Liver (tissue), 9 donors: ENCODE measurements around the gene CDT1. TPM values are rescaled to one million over a fixed set of nuclear protein-coding genes. Genes with fewer than 3 reads are reported as not detected.

Source experiments
- DNase-seq: peaks from one replicate; pipeline ENCODE4 v3.0.0-alpha.2; 2017; ENCODE audit warnings: low spot score
- H3K27ac ChIP-seq, 2 donors: one replicate each; pipeline ENCODE4 v1.7.0; 2013; ENCODE audit warnings: inconsistent platforms in 2 of 2, low read length in 2 of 2, control low read depth in 1 of 2, low read depth in 1 of 2, mild to moderate bottlenecking in 1 of 2
- H3K27me3 ChIP-seq, 4 donors: one replicate each; pipeline versions ENCODE4 v1.6.1 to v1.7.0; 2013; ENCODE audit warnings: low read length in 3 of 4, inconsistent platforms in 1 of 4, mild to moderate bottlenecking in 1 of 4, moderate library complexity in 1 of 4; ENCODE audit not compliant: control insufficient read depth in 4 of 4, insufficient read depth in 4 of 4
- H3K36me3 ChIP-seq, 4 donors: one replicate each; pipeline versions ENCODE4 v1.6.1 to v1.7.0; 2013; ENCODE audit warnings: low read length in 3 of 4, mild to moderate bottlenecking in 3 of 4, low read depth in 1 of 4, moderate library complexity in 1 of 4; ENCODE audit not compliant: control insufficient read depth in 4 of 4, insufficient read depth in 3 of 4
- H3K4me1 ChIP-seq, 4 donors: one replicate each; pipeline versions ENCODE4 v1.6.1 to v1.7.0; 2013; ENCODE audit warnings: low read length in 3 of 4, mild to moderate bottlenecking in 3 of 4, moderate library complexity in 1 of 4; ENCODE audit not compliant: control insufficient read depth in 4 of 4, insufficient read depth in 4 of 4
- H3K4me3 ChIP-seq, 3 donors: one replicate each; pipeline versions ENCODE4 v1.6.1 to v1.7.0; 2013; ENCODE audit warnings: low read length in 3 of 3, control low read depth in 1 of 3, low read depth in 1 of 3, mild to moderate bottlenecking in 1 of 3
- H3K9ac ChIP-seq, 2 donors: one replicate each; pipeline ENCODE4 v1.7.0; 2013; ENCODE audit warnings: low read length in 2 of 2, mild to moderate bottlenecking in 2 of 2, moderate library complexity in 2 of 2, control low read depth in 1 of 2, low read depth in 1 of 2
- H3K9me3 ChIP-seq, 4 donors: one replicate each; pipeline versions ENCODE4 v1.6.1 to v1.7.0; 2013; ENCODE audit warnings: low read length in 3 of 4; ENCODE audit not compliant: control insufficient read depth in 4 of 4
- ATF3 ChIP-seq: IDR thresholded peaks from 2 replicates; pipeline ENCODE4 v1.6.1; 2016; ENCODE audit warnings: antibody characterized with exemption
- CTCF ChIP-seq: fragments of 150-350 bp; IDR thresholded peaks from 2 replicates; pipeline ENCODE4 v1.5.1; 2017; ENCODE audit warnings: improper control_type of control experiment, low read depth, low read length; ENCODE audit not compliant: missing input control
- FOXA1 ChIP-seq: IDR thresholded peaks from 2 replicates; pipeline ENCODE4 v1.6.1; 2016; ENCODE audit warnings: antibody characterized with exemption
- FOXA2 ChIP-seq: IDR thresholded peaks from 2 replicates; pipeline ENCODE4 v1.6.1; 2016; ENCODE audit warnings: antibody characterized with exemption
- GABPA ChIP-seq, 2 donors: IDR thresholded peaks in 1 of 2; conservative IDR thresholded peaks in 1 of 2; 2 replicates each; pipeline ENCODE4 v1.6.1; 2016; ENCODE audit warnings: antibody characterized with exemption in 2 of 2, mild to moderate bottlenecking in 1 of 2, moderate library complexity in 1 of 2
- HNF4A ChIP-seq, 2 donors: conservative IDR thresholded peaks; 2 replicates each; pipeline ENCODE4 v1.6.1; 2016; ENCODE audit warnings: antibody characterized with exemption in 2 of 2, mild to moderate bottlenecking in 2 of 2
- HNF4G ChIP-seq: IDR thresholded peaks from 2 replicates; pipeline ENCODE4 v1.6.1; 2016; ENCODE audit warnings: antibody characterized with exemption
- JUND ChIP-seq, 2 donors: IDR thresholded peaks; 2 replicates each; pipeline ENCODE4 v1.6.1; 2016; ENCODE audit warnings: antibody characterized with exemption in 2 of 2
- MAX ChIP-seq: IDR thresholded peaks from 2 replicates; pipeline ENCODE4 v1.6.1; 2016; ENCODE audit warnings: antibody characterized with exemption
- NR2F2 ChIP-seq: IDR thresholded peaks from 2 replicates; pipeline ENCODE4 v1.6.1; 2016; ENCODE audit warnings: antibody characterized with exemption
- RAD21 ChIP-seq, 2 donors: IDR thresholded peaks; 2 replicates each; pipeline ENCODE4 v1.6.1; 2016; ENCODE audit warnings: antibody characterized with exemption in 2 of 2, mild to moderate bottlenecking in 2 of 2
- REST ChIP-seq: IDR thresholded peaks from 2 replicates; pipeline ENCODE4 v1.6.1; 2016; ENCODE audit warnings: antibody characterized with exemption, mild to moderate bottlenecking
- RXRA ChIP-seq, 2 donors: IDR thresholded peaks; 2 replicates each; pipeline ENCODE4 v1.6.1; 2017 to 2018; ENCODE audit warnings: antibody characterized with exemption in 2 of 2, mild to moderate bottlenecking in 1 of 2
- YY1 ChIP-seq: IDR thresholded peaks from 2 replicates; pipeline ENCODE4 v1.6.1; 2016; ENCODE audit warnings: antibody characterized with exemption, mild to moderate bottlenecking
- ZBTB33 ChIP-seq: IDR thresholded peaks from 2 replicates; pipeline ENCODE4 v1.6.1; 2016; ENCODE audit warnings: antibody characterized with exemption
- WGBS: extraction: QIAGEN DNeasy Blood & Tissue Kit; methylation state at CpG from one replicate; pipeline ENCODE4 v1.1.7; 2013; 5-methylcytosine and 5-hydroxymethylcytosine counted together
- polyA plus RNA-seq, 2 donors: library from polyadenylated mRNA; stranded (reverse) in 1 of 2; unstranded in 1 of 2; fragments of 200-250 nt in 1 of 2; fragments of >200 nt in 1 of 2; fragmentation: Nextera tagmentation in 1 of 2; extraction: Ambion mirVana in 1 of 2; gene quantifications; one replicate each; pipeline versions ENCODE4 v1.2.1 to v1.2.3, GENCODE V29; 2013 to 2015
- total RNA-seq, 2 donors: library from RNA; depleted of rRNA; stranded (reverse); fragments of >200 nt; gene quantifications; one replicate each; pipeline ENCODE4 v1.2.3, GENCODE V29; 2014
- donor health status: healthy.
- donor health status: healthy.
- donor health status: healthy.
- donor health status: healthy.
- donor health status: healthy.

The CDT1 gene
- total and polyA plus RNA-seq, 4 donors: 0.08 to 37.6 (median 0.93) TPM

GRCh38 chr16:88848557-88848956 is 45.0 kb downstream of the CDT1 start:
- Histone ChIP-seq H3K36me3 (peaks cover 0 to 6% (median under 1%) of the 10 kb centered on the region in 4 donors), H3K9me3 (no peaks in the 10 kb centered on the region), H3K9ac (no peak overlapping the region), H3K27ac (no peak overlapping the region), H3K4me1 (peaks cover 0 to 10% (median 8%) of the 10 kb centered on the region in 4 donors), H3K4me3 (no peak overlapping the region), H3K27me3 (no peaks in the 10 kb centered on the region)
- TF ChIP-seq RXRA (IDR thresholded peaks at IDR 0.05): no peak
- no peak for TF ChIP-seq GABPA (IDR thresholded peaks at IDR 0.05 in 1 of 2, conservative IDR thresholded peaks at IDR 0.05 in 1 of 2)
- WGBS: 95% methylated on average over 21 of the region's 21 CpGs
- no peak for DNase-seq

- no peak for TF ChIP-seq FOXA1
- TF ChIP-seq YY1: no peak
- TF ChIP-seq REST: no peak
- TF ChIP-seq HNF4A (conservative IDR thresholded peaks at IDR 0.05): no peak
- no peak for TF ChIP-seq GABPA (IDR thresholded peaks at IDR 0.05 in 1 of 2, conservative IDR thresholded peaks at IDR 0.05 in 1 of 2)
- no peak for TF ChIP-seq FOXA2
- no peak for TF ChIP-seq NR2F2
- TF ChIP-seq ZBTB33: no peak
- no peak for TF ChIP-seq MAX
- TF ChIP-seq RAD21 (IDR thresholded peaks at IDR 0.05): no peak
- TF ChIP-seq HNF4G: no peak
- Histone ChIP-seq H3K4me1 (peaks cover 6 to 18% (median 11%) of the 10 kb centered on the region in 4 donors), H3K36me3 (peaks cover 0 to 6% (median under 1%) of the 10 kb centered on the region in 4 donors), H3K27me3 (no peaks in the 10 kb centered on the region), H3K9ac (no peak overlapping the region), H3K4me3 (no peak overlapping the region), H3K27ac (peak overlapping the region in 1 of 2 donors; percentile 42), H3K9me3 (no peaks in the 10 kb centered on the region)
- DNase-seq: no peak
- WGBS: 86% methylated on average over 33 of the region's 33 CpGs
Measured at GRCh38 chr16:88850531-88851199, 47.1 kb downstream of the CDT1 start.

- 97% methylated on average over 19 of the region's 19 CpGs for WGBS
- H3K9ac ChIP-seq: no peak overlapping the region
- no peak for DNase-seq
- peaks cover 0 to 6% (median under 1%) of the 10 kb centered on the region in 4 donors for H3K36me3 ChIP-seq
- peaks cover 12 to 24% (median 18%) of the 10 kb centered on the region in 4 donors for H3K4me1 ChIP-seq
- no peak overlapping the region for H3K4me3 ChIP-seq
- no peaks in the 10 kb centered on the region for H3K27me3 ChIP-seq
- no peaks in the 10 kb centered on the region for H3K9me3 ChIP-seq
- no peak overlapping the region for H3K27ac ChIP-seq
- TF ChIP-seq HNF4A (conservative IDR thresholded peaks at IDR 0.05): no peak
- TF ChIP-seq FOXA1: no peak
- no peak for TF ChIP-seq ATF3
- TF ChIP-seq YY1: no peak
- TF ChIP-seq RXRA (IDR thresholded peaks at IDR 0.05): no peak
- no peak for TF ChIP-seq JUND (IDR thresholded peaks at IDR 0.05)
- TF ChIP-seq GABPA (IDR thresholded peaks at IDR 0.05 in 1 of 2, conservative IDR thresholded peaks at IDR 0.05 in 1 of 2): no peak
- no peak for TF ChIP-seq REST
- TF ChIP-seq CTCF: no peak
Measured at GRCh38 chr16:88851616-88852015, 48.0 kb downstream of the CDT1 start.
